ENCODE data around the gene CD300A.

The CD300A gene

GRCh38 chr17:74439691-74440567 lies 26.5 kb upstream of the CD300A start:
- DNase-seq (ENCODE audit: low read depth in 3 of 3, low spot score in 1 of 3) = no peak

- no peak for DNase-seq (ENCODE audit: low read depth in 3 of 3, low spot score in 1 of 3)
Observed at GRCh38 chr17:74441537-74441936, 24.9 kb upstream of the CD300A start.

GRCh38 chr17:74442291-74442669 lies 24.2 kb upstream of the CD300A start:
- DNase-seq (ENCODE audit: low read depth in 3 of 3, low spot score in 1 of 3) = no peak

GRCh38 chr17:74442670-74443515 lies 23.5 kb upstream of the CD300A start:
- DNase-seq (ENCODE audit: low read depth in 3 of 3, low spot score in 1 of 3) = no peak

GRCh38 chr17:74443516-74444296 lies 22.7 kb upstream of the CD300A start:
- DNase-seq (ENCODE audit: low read depth in 3 of 3, low spot score in 1 of 3) = no peak

- DNase-seq (ENCODE audit: low read depth in 3 of 3, low spot score in 1 of 3) = no peak
Observed at GRCh38 chr17:74444406-74444805, 22.0 kb upstream of the CD300A start.

GRCh38 chr17:74445158-74445557 lies 21.3 kb upstream of the CD300A start:
- DNase-seq (ENCODE audit: low read depth in 3 of 3, low spot score in 1 of 3) = no peak

GRCh38 chr17:74446551-74447500 lies 19.6 kb upstream of the CD300A start:
- DNase-seq (ENCODE audit: low read depth in 3 of 3, low spot score in 1 of 3) = no peak

- DNase-seq (ENCODE audit: low read depth in 3 of 3, low spot score in 1 of 3) = no peak
Observed at GRCh38 chr17:74447628-74448159, 18.7 kb upstream of the CD300A start.

- DNase-seq (ENCODE audit: low read depth in 3 of 3, low spot score in 1 of 3) = no peak
Observed at GRCh38 chr17:74448756-74449155, 17.7 kb upstream of the CD300A start.

- DNase-seq (ENCODE audit: low read depth in 3 of 3, low spot score in 1 of 3) = no peak
Observed at GRCh38 chr17:74449306-74449705, 17.1 kb upstream of the CD300A start.

GRCh38 chr17:74449773-74450172 lies 16.7 kb upstream of the CD300A start:
- no peak for DNase-seq (ENCODE audit: low read depth in 3 of 3, low spot score in 1 of 3)

- no peak for DNase-seq (ENCODE audit: low read depth in 3 of 3, low spot score in 1 of 3)
Observed at GRCh38 chr17:74450231-74450630, 16.2 kb upstream of the CD300A start.

- DNase-seq (ENCODE audit: low read depth in 3 of 3, low spot score in 1 of 3) = no peak
Observed at GRCh38 chr17:74450925-74451403, 15.5 kb upstream of the CD300A start.

GRCh38 chr17:74451557-74451956 lies 14.9 kb upstream of the CD300A start:
- no peak for DNase-seq (ENCODE audit: low read depth in 3 of 3, low spot score in 1 of 3)

- no peak for DNase-seq (ENCODE audit: low read depth in 3 of 3, low spot score in 1 of 3)
Observed at GRCh38 chr17:74452033-74452840, 14.2 kb upstream of the CD300A start.

- no peak for DNase-seq (ENCODE audit: low read depth in 3 of 3, low spot score in 1 of 3)
Observed at GRCh38 chr17:74452841-74453661, 13.4 kb upstream of the CD300A start.

- DNase-seq (ENCODE audit: low read depth in 3 of 3, low spot score in 1 of 3) = peak; percentile 15 to 57 (median 21)
Observed at GRCh38 chr17:74453665-74454196, 12.7 kb upstream of the CD300A start.

Data from stimulated activated CD4-positive, alpha-beta T cell treated with anti-CD3 and anti-CD28 coated beads, TNF-alpha, amount 100 ng/mL, for 1 hour (primary cell).